ENCODE data around the gene SORL1.

The SORL1 gene

GRCh38 chr11:121648306-121648705, 196.2 kb downstream of the SORL1 start:
- no peaks in the 10 kb centered on the region for H3K36me3 ChIP-seq
- no peaks in the 10 kb centered on the region for H3K9me3 ChIP-seq
- intact Hi-C loops (cut with DNase I; ENCODE audit: low total_unique reads), result no loop called here
- TF ChIP-seq CTCF (IDR thresholded peaks at IDR 0.05), result no peak
- no peak overlapping the region for H3K4me3 ChIP-seq
- H3K27me3 ChIP-seq, result no peaks in the 10 kb centered on the region
- no peak overlapping the region for H3K27ac ChIP-seq
- H3K4me1 ChIP-seq, result no peaks in the 10 kb centered on the region
- DNase-seq, result no peak

- Histone ChIP-seq H3K9me3 (no peaks in the 10 kb centered on the region), H3K36me3 (no peaks in the 10 kb centered on the region), H3K27me3 (no peaks in the 10 kb centered on the region), H3K4me3 (no peak overlapping the region), H3K27ac (no peak overlapping the region), H3K4me1 (peaks cover 0 to 9% (median 2%) of the 10 kb centered on the region in 4 donors)
- DNase-seq, result no peak
- no peak for TF ChIP-seq CTCF (IDR thresholded peaks at IDR 0.05)
- intact Hi-C loops (cut with DNase I; ENCODE audit: low total_unique reads), result no loop called here
Measured at GRCh38 chr11:121649798-121650197, 197.7 kb downstream of the SORL1 start.

GRCh38 chr11:121650351-121651256, 198.5 kb downstream of the SORL1 start:
- no peak overlapping the region for H3K27ac ChIP-seq
- no peaks in the 10 kb centered on the region for H3K9me3 ChIP-seq
- intact Hi-C loops (cut with DNase I; ENCODE audit: low total_unique reads), result no loop called here
- no peak for TF ChIP-seq CTCF (IDR thresholded peaks at IDR 0.05)
- no peaks in the 10 kb centered on the region for H3K36me3 ChIP-seq
- no peak for DNase-seq
- no peaks in the 10 kb centered on the region for H3K27me3 ChIP-seq
- peaks cover 0 to 12% (median 4%) of the 10 kb centered on the region in 4 donors for H3K4me1 ChIP-seq
- no peak overlapping the region for H3K4me3 ChIP-seq

DNA sequence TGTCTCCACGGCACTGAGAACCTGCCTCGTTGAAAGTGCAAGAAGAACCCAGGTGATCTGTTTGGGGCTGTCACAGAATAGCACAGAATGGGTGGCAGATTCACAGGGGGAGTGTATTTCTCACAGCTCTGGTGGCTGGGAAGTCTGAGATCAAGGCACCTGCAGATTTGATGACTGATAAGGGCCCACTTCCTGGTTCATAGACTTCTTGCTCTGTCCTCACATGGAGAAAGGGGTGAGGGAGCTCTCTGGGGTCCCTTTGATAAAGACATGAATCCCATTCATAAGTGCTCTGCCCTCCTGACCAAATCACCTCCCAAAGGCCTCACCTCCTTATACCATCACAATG, 199.1 kb downstream of the SORL1 start:
- Histone ChIP-seq H3K27ac (no peak overlapping the region), H3K4me1 (peaks cover 0 to 13% (median 4%) of the 10 kb centered on the region in 4 donors), H3K9me3 (no peaks in the 10 kb centered on the region), H3K27me3 (no peaks in the 10 kb centered on the region), H3K36me3 (no peaks in the 10 kb centered on the region), H3K4me3 (no peak overlapping the region)
- DNase-seq, result no peak
- intact Hi-C loops (cut with DNase I; ENCODE audit: low total_unique reads), result no loop called here
- no peak for TF ChIP-seq CTCF (IDR thresholded peaks at IDR 0.05)

DNA sequence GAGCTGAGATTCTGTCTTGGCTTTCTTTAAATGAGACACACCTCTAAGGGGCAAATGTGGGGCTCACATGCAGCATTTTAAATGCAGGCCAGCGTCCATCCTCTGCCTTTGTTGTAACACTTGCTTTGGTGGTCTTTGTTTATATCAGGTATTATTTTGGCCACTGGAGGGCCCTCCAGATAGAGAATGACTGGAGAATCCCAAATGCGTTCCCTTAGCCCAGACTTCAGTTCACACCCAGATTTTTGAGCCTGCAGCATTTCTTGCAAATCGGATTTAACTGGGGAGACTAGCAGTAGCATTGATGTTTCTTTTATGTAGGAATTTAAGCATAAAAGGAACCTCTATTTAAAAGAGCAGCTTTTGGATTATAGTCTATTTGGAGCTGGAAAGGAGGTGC, 200.9 kb downstream of the SORL1 start:
- TF ChIP-seq CTCF (IDR thresholded peaks at IDR 0.05), result peak; percentile 38 to 40
- no peaks in the 10 kb centered on the region for H3K36me3 ChIP-seq
- no peaks in the 10 kb centered on the region for H3K27me3 ChIP-seq
- peaks cover 0 to 22% (median 14%) of the 10 kb centered on the region in 4 donors for H3K4me1 ChIP-seq
- DNase-seq, result no peak
- intact Hi-C loops (cut with DNase I; ENCODE audit: low total_unique reads), result no loop called here
- H3K9me3 ChIP-seq, result no peaks in the 10 kb centered on the region
- H3K27ac ChIP-seq, result no peak overlapping the region
- no peak overlapping the region for H3K4me3 ChIP-seq
